Smooth muscle cell (in vitro differentiated cells): Measurements from ENCODE around the gene CADPS2. TPM values are rescaled to one million over a fixed set of nuclear protein-coding genes. Genes with fewer than 3 reads are reported as not detected.

Experiments used
- DNase-seq: peaks from one replicate; lab custom pipeline; 2025; ENCODE audit not compliant: unreplicated experiment; lab: John Stamatoyannopoulos, UW
- H2AFZ ChIP-seq: fragments of 200-600 bp; sonication (generic); 2 replicates; pipeline ENCODE4 v1.6.0; 2016; ENCODE audit warnings: antibody characterized with exemption, low read depth, mild to moderate bottlenecking
- H3F3A ChIP-seq: fragments of 200-600 bp; sonication (generic); 2 replicates; pipeline ENCODE4 v1.6.0; 2017; ENCODE audit warnings: antibody characterized with exemption, low read depth
- H3K27ac ChIP-seq: fragments of 200-600 bp; sonication (generic); 2 replicates; pipeline ENCODE4 v1.5.1; 2016; ENCODE audit warnings: low read depth, mild to moderate bottlenecking
- H3K27me3 ChIP-seq: fragments of 200-600 bp; sonication (generic); 2 replicates; pipeline ENCODE4 v1.6.1; 2016; ENCODE audit warnings: low read depth, mild to moderate bottlenecking
- H3K36me3 ChIP-seq: fragments of 200-600 bp; sonication (generic); 2 replicates; pipeline ENCODE4 v1.5.1; 2016; ENCODE audit warnings: low read depth
- H3K4me1 ChIP-seq: fragments of 200-600 bp; sonication (generic); 2 replicates; pipeline ENCODE4 v1.5.1; 2016; ENCODE audit warnings: low read depth
- H3K4me2 ChIP-seq: fragments of 200-600 bp; sonication (generic); 2 replicates; pipeline ENCODE4 v1.6.0; 2016; ENCODE audit warnings: mild to moderate bottlenecking
- H3K4me3 ChIP-seq: fragments of 200-600 bp; sonication (generic); 2 replicates; pipeline ENCODE4 v1.5.1; 2016; ENCODE audit warnings: mild to moderate bottlenecking
- H3K79me2 ChIP-seq: fragments of 200-600 bp; sonication (generic); 2 replicates; pipeline ENCODE4 v1.6.0; 2016; ENCODE audit warnings: low read depth, mild to moderate bottlenecking
- H3K9ac ChIP-seq: fragments of 200-600 bp; sonication (generic); 2 replicates; pipeline ENCODE4 v1.6.0; 2016; ENCODE audit warnings: low read depth
- H3K9me3 ChIP-seq: fragments of 200-600 bp; sonication (generic); replicated peaks from 2 replicates; pipeline ENCODE4 v1.5.1; 2016; ENCODE audit warnings: low read depth
- H4K20me1 ChIP-seq: fragments of 200-600 bp; sonication (generic); 2 replicates; pipeline ENCODE4 v1.6.0; 2016; ENCODE audit warnings: low read depth
- CTCF ChIP-seq: fragments of 200-600 bp; sonication (generic); IDR thresholded peaks from 2 replicates; pipeline ENCODE4 v1.5.1; 2017; ENCODE audit warnings: borderline replicate concordance, mild to moderate bottlenecking, antibody characterized with exemption; ENCODE audit not compliant: insufficient read depth, poor library complexity, severe bottlenecking
- WGBS: methylation state at CpG from one replicate; pipeline ENCODE4 v1.1.7; 2016; ENCODE audit warnings: low lambda C conversion rate; 5-methylcytosine and 5-hydroxymethylcytosine counted together
- polyA plus RNA-seq: library from polyadenylated mRNA; unstranded; fragments of >200 nt; fragmentation: Nextera tagmentation; extraction: Ambion mirVana; gene quantifications from 2 replicates; pipeline ENCODE4 v1.2.1, GENCODE V29; 2016
- total RNA-seq: library from RNA; depleted of rRNA; stranded (reverse); fragments of >200 nt; gene quantifications from 2 replicates; pipeline ENCODE4 v1.2.3, GENCODE V29; 2014

CADPS2 gene
- total and polyA plus RNA-seq, 2 experiments from 2014 or later, result 8.5 to 15.6 TPM

DNA sequence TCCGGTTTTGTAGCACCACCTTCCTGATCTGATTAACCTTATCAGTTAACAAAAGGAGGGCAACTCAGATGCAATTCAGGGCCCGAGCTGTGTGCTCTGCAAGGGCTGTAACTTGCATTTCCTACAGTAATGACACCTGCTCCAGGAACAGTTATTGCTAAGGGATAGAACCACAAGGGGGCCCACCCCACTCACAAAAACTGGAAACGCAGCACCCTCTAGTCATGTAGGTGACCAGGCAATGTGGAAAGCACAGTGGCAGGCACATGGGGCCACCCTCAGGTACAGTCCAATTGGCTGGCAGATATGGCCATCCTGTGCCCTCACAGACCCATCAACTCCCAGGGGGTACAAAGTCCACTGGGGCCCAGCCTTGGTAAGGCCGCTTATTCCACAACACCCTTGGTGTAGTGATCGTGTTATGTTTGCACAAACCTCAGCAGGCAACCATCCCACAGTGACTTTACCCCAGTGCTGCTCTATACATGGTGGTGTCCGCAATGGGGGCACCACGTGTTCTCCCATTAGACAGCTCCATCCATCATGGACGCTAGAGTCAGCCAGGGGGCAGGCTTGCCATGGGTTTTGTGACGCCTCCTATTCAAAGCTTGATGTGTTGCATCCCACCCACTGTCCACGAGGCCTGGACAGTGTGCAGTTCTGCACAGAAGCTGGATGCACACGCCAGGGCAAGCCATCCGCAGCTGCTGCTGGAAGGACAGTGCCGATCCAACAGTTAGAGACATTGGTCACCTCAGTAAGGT lies 196.7 kb downstream of the CADPS2 start:
- DNase-seq, result no peak
- Histone ChIP-seq H4K20me1 (no peaks in the 10 kb centered on the region), H3K4me1 (peaks cover 2% of the 10 kb centered on the region), H3K79me2 (no peaks in the 10 kb centered on the region), H3K4me2 (no peak overlapping the region), H3K4me3 (no peak overlapping the region), H3K27me3 (no peaks in the 10 kb centered on the region), H3F3A (no peaks in the 10 kb centered on the region), H3K36me3 (no peaks in the 10 kb centered on the region), H3K9ac (no peak overlapping the region), H3K27ac (no peak overlapping the region), H3K9me3 (no peaks in the 10 kb centered on the region), H2AFZ (no peak overlapping the region)
- WGBS, result 93% methylated on average over 13 of the region's 13 CpGs
- TF ChIP-seq CTCF, result no peak

DNA sequence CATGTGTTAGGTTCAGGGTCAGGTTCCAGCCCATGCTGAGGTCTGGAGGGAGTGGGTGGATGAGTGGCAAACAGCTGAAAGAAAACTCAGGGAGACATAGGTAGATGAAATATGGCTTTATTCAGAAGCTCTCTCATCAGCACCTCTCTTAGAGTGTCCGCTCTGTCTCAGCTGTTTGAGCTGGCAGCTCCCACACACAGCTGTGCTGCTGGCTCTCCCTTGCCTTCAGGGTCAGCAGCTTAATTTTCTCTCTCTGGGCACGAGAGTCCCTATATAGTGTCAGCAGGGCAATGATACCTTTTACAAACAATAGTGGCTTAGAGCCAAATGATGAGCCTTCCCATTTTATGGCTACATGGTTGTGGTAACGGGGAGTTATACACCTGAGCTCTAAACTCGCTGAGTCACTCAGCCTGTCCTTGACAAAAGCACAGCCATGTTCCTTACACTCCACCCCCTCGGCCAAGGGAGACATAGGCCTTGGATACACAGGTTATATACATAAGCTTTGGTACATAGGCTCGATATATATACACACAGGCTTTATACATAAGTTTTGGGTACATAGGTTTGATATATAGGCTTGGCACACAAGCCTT lies 197.8 kb downstream of the CADPS2 start:
- no peaks in the 10 kb centered on the region for H3K36me3 ChIP-seq
- H3K9ac ChIP-seq, result no peak overlapping the region
- no peak overlapping the region for H3K27ac ChIP-seq
- no peaks in the 10 kb centered on the region for H3K4me1 ChIP-seq
- WGBS, result 72% methylated on average over 6 of the region's 6 CpGs
- no peak for DNase-seq
- no peaks in the 10 kb centered on the region for H3K27me3 ChIP-seq
- no peaks in the 10 kb centered on the region for H3F3A ChIP-seq
- H3K4me3 ChIP-seq, result no peak overlapping the region
- no peak overlapping the region for H2AFZ ChIP-seq
- no peaks in the 10 kb centered on the region for H3K9me3 ChIP-seq
- no peak for TF ChIP-seq CTCF
- H3K4me2 ChIP-seq, result no peak overlapping the region
- no peaks in the 10 kb centered on the region for H3K79me2 ChIP-seq
- no peaks in the 10 kb centered on the region for H4K20me1 ChIP-seq

- WGBS, result 70% methylated on average over 10 of the region's 10 CpGs
- H3K4me3 ChIP-seq, result no peak overlapping the region
- H3K27me3 ChIP-seq, result no peaks in the 10 kb centered on the region
- H3K36me3 ChIP-seq, result no peaks in the 10 kb centered on the region
- H3K4me1 ChIP-seq, result no peaks in the 10 kb centered on the region
- no peaks in the 10 kb centered on the region for H3K9me3 ChIP-seq
- H3K4me2 ChIP-seq, result no peak overlapping the region
- H3K79me2 ChIP-seq, result no peaks in the 10 kb centered on the region
- no peak for DNase-seq
- TF ChIP-seq CTCF, result no peak
- H3F3A ChIP-seq, result no peaks in the 10 kb centered on the region
- no peak overlapping the region for H2AFZ ChIP-seq
- H4K20me1 ChIP-seq, result no peaks in the 10 kb centered on the region
- H3K9ac ChIP-seq, result no peak overlapping the region
- no peak overlapping the region for H3K27ac ChIP-seq
These were observed 199.8 kb downstream of the CADPS2 start for GRCh38 chr7:122686360-122686878.
